GM12891 (cell line): ENCODE measurements around the gene CBFB.

ENCODE experiments used
- PAX5 ChIP-seq: IDR thresholded peaks from 2 replicates; pipeline ENCODE4 v1.6.1; 2011; ENCODE audit warnings: low read length, moderate library complexity, mild to moderate bottlenecking; ENCODE audit not compliant: insufficient read depth, severe bottlenecking
- POLR2A ChIP-seq: IDR thresholded peaks from 2 replicates; pipeline ENCODE4 v1.6.1; 2011; ENCODE audit warnings: low read depth, low read length, control low read depth
- POLR2AphosphoS5 ChIP-seq: IDR thresholded peaks from 2 replicates; pipeline ENCODE4 v1.6.1; 2011; ENCODE audit warnings: low read depth, low read length, control low read depth
- POU2F2 ChIP-seq: IDR thresholded peaks from 2 replicates; pipeline ENCODE4 v1.6.1; 2011; ENCODE audit warnings: low read depth, mild to moderate bottlenecking, control low read depth, low read length, moderate library complexity
- SPI1 ChIP-seq: IDR thresholded peaks from 2 replicates; pipeline ENCODE4 v1.6.1; 2011; ENCODE audit warnings: low read depth, low read length, control low read depth
- TAF1 ChIP-seq: IDR thresholded peaks from 2 replicates; pipeline ENCODE4 v1.6.1; 2011; ENCODE audit warnings: low read depth, low read length, control low read depth

GRCh38 chr16:67030221-67030962 is 1.4 kb downstream of the CBFB start:
- TF ChIP-seq POLR2A: no peak
- TF ChIP-seq POLR2AphosphoS5: no peak
- TF ChIP-seq TAF1: no peak
- TF ChIP-seq POU2F2: no peak
- no peak for TF ChIP-seq SPI1
- no peak for TF ChIP-seq PAX5
